Liver (tissue), 3 donors: ENCODE results near the gene GREB1.

Experiments
- SP1 ChIP-seq: IDR thresholded peaks from 2 replicates; pipeline ENCODE4 v1.6.1; 2018; ENCODE audit warnings: antibody characterized with exemption, mild to moderate bottlenecking
- YY1 ChIP-seq: IDR thresholded peaks from 2 replicates; pipeline ENCODE4 v1.6.1; 2016; ENCODE audit warnings: antibody characterized with exemption, mild to moderate bottlenecking
- TF ChIP-seq, protein P1 (sequence below): fragments of 150-350 bp; IDR thresholded peaks from 2 replicates; pipeline ENCODE4 v1.5.1; 2017; ENCODE audit warnings: improper control_type of control experiment, low read depth, low read length; ENCODE audit not compliant: missing input control
- TF ChIP-seq, protein P2 (sequence below): IDR thresholded peaks from 2 replicates; pipeline ENCODE4 v1.6.1; 2016; ENCODE audit warnings: antibody characterized with exemption
- TF ChIP-seq, protein P3 (sequence below): IDR thresholded peaks from 2 replicates; pipeline ENCODE4 v1.6.1; 2016; ENCODE audit warnings: antibody characterized with exemption
- donor health status: healthy.
- donor health status: healthy.

DNA sequence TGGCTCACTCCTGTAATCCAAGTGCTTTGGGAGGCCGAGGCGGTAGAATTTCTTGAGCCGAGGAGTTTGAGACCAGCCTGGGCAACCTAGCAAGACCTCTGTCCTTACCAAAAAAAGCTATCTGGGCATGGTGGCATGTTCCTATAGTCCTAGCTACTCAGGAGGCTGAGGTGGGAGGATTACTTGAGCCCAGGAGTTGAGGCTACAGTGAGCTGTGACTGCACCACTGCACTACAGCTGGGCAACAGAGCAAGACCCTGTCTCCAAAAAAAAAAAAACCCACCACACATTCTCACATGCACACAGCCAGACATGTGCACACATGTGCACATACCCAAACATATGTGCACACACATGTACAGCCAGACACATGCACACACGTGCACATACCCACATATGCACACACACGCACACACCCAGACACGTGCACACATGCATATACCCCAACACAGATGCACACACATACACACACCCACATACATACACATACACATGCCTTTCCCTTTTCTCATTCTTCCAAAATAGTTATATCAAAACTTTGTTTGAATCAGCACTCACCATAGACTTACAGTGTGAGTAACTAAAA, 14.2 kb downstream of the GREB1 start:
- TF ChIP-seq, protein P1, sequence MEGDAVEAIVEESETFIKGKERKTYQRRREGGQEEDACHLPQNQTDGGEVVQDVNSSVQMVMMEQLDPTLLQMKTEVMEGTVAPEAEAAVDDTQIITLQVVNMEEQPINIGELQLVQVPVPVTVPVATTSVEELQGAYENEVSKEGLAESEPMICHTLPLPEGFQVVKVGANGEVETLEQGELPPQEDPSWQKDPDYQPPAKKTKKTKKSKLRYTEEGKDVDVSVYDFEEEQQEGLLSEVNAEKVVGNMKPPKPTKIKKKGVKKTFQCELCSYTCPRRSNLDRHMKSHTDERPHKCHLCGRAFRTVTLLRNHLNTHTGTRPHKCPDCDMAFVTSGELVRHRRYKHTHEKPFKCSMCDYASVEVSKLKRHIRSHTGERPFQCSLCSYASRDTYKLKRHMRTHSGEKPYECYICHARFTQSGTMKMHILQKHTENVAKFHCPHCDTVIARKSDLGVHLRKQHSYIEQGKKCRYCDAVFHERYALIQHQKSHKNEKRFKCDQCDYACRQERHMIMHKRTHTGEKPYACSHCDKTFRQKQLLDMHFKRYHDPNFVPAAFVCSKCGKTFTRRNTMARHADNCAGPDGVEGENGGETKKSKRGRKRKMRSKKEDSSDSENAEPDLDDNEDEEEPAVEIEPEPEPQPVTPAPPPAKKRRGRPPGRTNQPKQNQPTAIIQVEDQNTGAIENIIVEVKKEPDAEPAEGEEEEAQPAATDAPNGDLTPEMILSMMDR: no peak
- TF ChIP-seq, protein P2, sequence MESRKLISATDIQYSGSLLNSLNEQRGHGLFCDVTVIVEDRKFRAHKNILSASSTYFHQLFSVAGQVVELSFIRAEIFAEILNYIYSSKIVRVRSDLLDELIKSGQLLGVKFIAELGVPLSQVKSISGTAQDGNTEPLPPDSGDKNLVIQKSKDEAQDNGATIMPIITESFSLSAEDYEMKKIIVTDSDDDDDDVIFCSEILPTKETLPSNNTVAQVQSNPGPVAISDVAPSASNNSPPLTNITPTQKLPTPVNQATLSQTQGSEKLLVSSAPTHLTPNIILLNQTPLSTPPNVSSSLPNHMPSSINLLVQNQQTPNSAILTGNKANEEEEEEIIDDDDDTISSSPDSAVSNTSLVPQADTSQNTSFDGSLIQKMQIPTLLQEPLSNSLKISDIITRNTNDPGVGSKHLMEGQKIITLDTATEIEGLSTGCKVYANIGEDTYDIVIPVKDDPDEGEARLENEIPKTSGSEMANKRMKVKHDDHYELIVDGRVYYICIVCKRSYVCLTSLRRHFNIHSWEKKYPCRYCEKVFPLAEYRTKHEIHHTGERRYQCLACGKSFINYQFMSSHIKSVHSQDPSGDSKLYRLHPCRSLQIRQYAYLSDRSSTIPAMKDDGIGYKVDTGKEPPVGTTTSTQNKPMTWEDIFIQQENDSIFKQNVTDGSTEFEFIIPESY: no peak
- TF ChIP-seq SP1 (no peak), YY1 (no peak)
- TF ChIP-seq, protein P3, sequence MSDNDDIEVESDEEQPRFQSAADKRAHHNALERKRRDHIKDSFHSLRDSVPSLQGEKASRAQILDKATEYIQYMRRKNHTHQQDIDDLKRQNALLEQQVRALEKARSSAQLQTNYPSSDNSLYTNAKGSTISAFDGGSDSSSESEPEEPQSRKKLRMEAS: no peak
